GM12865 (cell line): ENCODE data around the gene ZFP28.

ENCODE experiments used
- DNase-seq: peaks from one replicate; pipeline ENCODE4 v3.0.0; 2010; ENCODE audit warnings: low read depth
- H3K4me3 ChIP-seq: 2 replicates; pipeline ENCODE4 v1.5.1; 2011; ENCODE audit warnings: mild to moderate bottlenecking, low read depth, low read length, control low read depth
- CTCF ChIP-seq: IDR thresholded peaks from 2 replicates; pipeline ENCODE4 v1.5.1; 2011; ENCODE audit warnings: low read length, control low read depth, low read depth, inconsistent platforms; ENCODE audit not compliant: insufficient read depth; ENCODE audit errors: missing control alignments

The ZFP28 gene

GRCh38 chr19:56595548-56595899 is 56.8 kb downstream of the ZFP28 start:
- no peak for TF ChIP-seq CTCF

GRCh38 chr19:56596676-56597075 is 57.9 kb downstream of the ZFP28 start:
- no peak for TF ChIP-seq CTCF
- DNase-seq: no peak
- H3K4me3 ChIP-seq: no peak overlapping the region

More at GRCh38 chr19:56595548-56595899, 56.8 kb downstream of the ZFP28 start:
- no peak for DNase-seq
- H3K4me3 ChIP-seq: peak overlapping the region; percentile 88

DNA sequence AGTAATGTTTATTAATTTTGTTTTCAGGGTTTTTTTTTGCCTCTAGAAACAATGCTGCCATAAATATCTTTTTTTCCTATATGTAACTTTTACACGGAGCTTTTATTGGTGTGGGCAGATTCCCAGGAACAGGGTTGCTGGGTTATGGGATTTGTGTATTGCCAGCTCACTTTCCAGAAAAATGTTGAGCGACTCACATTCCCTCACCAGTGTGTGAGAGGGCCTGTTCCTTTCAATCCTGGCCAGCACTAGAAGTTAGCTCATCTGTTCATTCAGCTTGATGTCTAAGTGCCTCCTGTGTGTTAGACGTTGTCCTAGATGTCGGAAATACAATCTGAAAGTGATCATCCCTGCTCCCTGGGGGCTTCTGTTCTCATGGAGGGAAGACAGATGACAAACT is 58.9 kb downstream of the ZFP28 start:
- DNase-seq: no peak
- TF ChIP-seq CTCF: no peak
- H3K4me3 ChIP-seq: no peak overlapping the region

DNA sequence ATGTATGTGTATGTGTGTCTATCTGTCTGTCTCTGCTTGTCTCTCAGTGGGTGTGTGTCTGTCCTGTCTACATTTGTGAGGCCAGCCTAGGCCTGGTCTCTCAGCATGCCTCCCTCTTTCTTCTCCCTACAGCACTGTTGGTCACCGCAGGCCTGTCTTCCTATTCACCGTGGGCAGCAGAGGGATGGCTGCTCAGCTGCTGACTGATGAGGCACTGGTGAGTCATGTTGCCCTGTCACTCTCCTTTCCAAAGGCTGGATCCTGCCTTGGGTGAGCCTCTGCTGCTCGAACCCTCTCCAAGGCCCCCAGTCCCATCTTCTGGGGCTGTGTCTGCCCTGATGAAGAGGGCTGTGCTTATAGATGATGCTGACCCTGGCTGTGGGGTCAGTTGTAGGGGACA is 62.6 kb downstream of the ZFP28 start:
- TF ChIP-seq CTCF: no peak
- no peak overlapping the region for H3K4me3 ChIP-seq
- no peak for DNase-seq

DNA sequence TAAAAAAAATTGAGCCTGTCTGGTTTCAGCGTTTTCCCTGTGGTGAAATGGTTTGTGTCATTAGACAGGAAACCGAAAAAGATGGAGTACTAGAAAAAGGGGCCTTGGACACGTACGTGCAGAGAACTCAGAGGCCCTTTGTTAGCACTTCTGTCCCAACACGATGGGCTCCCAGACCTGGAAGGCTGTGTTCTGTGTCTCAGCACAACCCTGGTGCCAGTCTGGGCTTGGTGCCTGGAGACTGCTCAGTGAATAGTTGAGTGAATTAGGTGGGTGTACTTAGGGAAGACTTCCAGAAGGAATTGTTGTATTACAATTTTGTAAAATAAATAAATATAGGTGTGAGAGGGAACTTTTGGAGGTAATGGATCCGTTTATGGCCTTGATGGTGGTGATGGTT is 65.1 kb downstream of the ZFP28 start:
- no peak for TF ChIP-seq CTCF
- DNase-seq: no peak
- H3K4me3 ChIP-seq: no peak overlapping the region
